DND-41 (cell line): Measurements from ENCODE around the gene BCL2L2.

Source experiments
- CTCF ChIP-seq: IDR thresholded peaks from 2 replicates; pipeline ENCODE4 v1.5.1; 2012; ENCODE audit warnings: borderline replicate concordance, low read length, moderate library complexity, mild to moderate bottlenecking; ENCODE audit not compliant: poor library complexity, severe bottlenecking; ENCODE audit errors: extremely low read depth
- EZH2 ChIP-seq: IDR thresholded peaks from 3 replicates; pipeline ENCODE4 v1.6.1; 2012; ENCODE audit warnings: borderline replicate concordance, low read depth, mild to moderate bottlenecking, moderate library complexity, low read length, inconsistent platforms; ENCODE audit not compliant: severe bottlenecking

- TF ChIP-seq CTCF (no peak), EZH2 (no peak)
These were observed 10.4 kb upstream of the BCL2L2 start for GRCh38 chr14:23296012-23296777.
